Breast epithelium (tissue), 4 donors: ENCODE data around the gene PAX7. TPM values are rescaled to one million over a fixed set of nuclear protein-coding genes. Genes with fewer than 3 reads are reported as not detected.

Experiments used
- DNase-seq, 2 donors: peaks; one replicate each; pipeline ENCODE4 v3.0.0-alpha.2; 2019; ENCODE audit warnings: low spot score in 2 of 2
- H3K27ac ChIP-seq, 2 donors: fragments of 200-600 bp; sonication (generic) in 1 of 2; one replicate each; pipeline ENCODE4 v1.5.1; 2016 to 2019; ENCODE audit warnings: mild to moderate bottlenecking in 1 of 2
- H3K27me3 ChIP-seq, 2 donors: fragments of 200-600 bp; sonication (generic) in 1 of 2; one replicate each; pipeline versions ENCODE4 v1.5.1 to v1.6.0; 2017 to 2019; ENCODE audit warnings: control low read depth in 1 of 2, mild to moderate bottlenecking in 1 of 2
- H3K36me3 ChIP-seq: fragments of 200-600 bp; one replicate; pipeline ENCODE4 v1.5.1; 2019
- H3K4me1 ChIP-seq, 2 donors: fragments of 200-600 bp; sonication (generic); one replicate each; pipeline ENCODE4 v1.5.1; 2016 to 2019; ENCODE audit warnings: control low read depth in 1 of 2
- H3K4me3 ChIP-seq, 3 donors: fragments of 200-600 bp; sonication (generic); 1 replicate in 2 of 3; 2 replicates in 1 of 3; pipeline ENCODE4 v1.5.1; 2016 to 2019; ENCODE audit warnings: mild to moderate bottlenecking in 3 of 3, moderate library complexity in 2 of 3
- H3K9me3 ChIP-seq, 2 donors: fragments of 200-600 bp; sonication (generic) in 1 of 2; one replicate each; pipeline ENCODE4 v1.5.1; 2016 to 2019; ENCODE audit warnings: control low read depth in 1 of 2
- POLR2A ChIP-seq: fragments of 450-650 bp; IDR thresholded peaks from one replicate; pipeline ENCODE4 v1.6.1; 2016; ENCODE audit warnings: antibody characterized with exemption, mild to moderate bottlenecking, moderate library complexity
- POLR2AphosphoS5 ChIP-seq, 3 donors: sonication (generic); formaldehyde crosslinking; IDR thresholded peaks; one replicate each; pipeline ENCODE4 v1.6.1; 2017; ENCODE audit warnings: antibody characterized with exemption in 3 of 3
- intact Hi-C: fragments of 100-400 bp; cut with DNase I; formaldehyde crosslinking; loops from one replicate; pipeline ENCODE4 v1.15.1; 2023; ENCODE audit warnings: low total_unique reads
- total RNA-seq, 3 donors: library from RNA; depleted of rRNA; stranded (reverse); fragments of >200 nt; gene quantifications; one replicate each; pipeline ENCODE4 v1.1.0, GENCODE V29; 2016
- TF ChIP-seq, protein P1 (sequence below), 3 donors: fragments of 450-650 bp; IDR thresholded peaks; one replicate each; pipeline ENCODE4 v1.5.1; 2016 to 2017; ENCODE audit warnings: antibody characterized with exemption in 3 of 3, mild to moderate bottlenecking in 3 of 3, moderate library complexity in 3 of 3

The PAX7 gene
- total RNA-seq, 3 donors from 2014 or later: not detected

DNA sequence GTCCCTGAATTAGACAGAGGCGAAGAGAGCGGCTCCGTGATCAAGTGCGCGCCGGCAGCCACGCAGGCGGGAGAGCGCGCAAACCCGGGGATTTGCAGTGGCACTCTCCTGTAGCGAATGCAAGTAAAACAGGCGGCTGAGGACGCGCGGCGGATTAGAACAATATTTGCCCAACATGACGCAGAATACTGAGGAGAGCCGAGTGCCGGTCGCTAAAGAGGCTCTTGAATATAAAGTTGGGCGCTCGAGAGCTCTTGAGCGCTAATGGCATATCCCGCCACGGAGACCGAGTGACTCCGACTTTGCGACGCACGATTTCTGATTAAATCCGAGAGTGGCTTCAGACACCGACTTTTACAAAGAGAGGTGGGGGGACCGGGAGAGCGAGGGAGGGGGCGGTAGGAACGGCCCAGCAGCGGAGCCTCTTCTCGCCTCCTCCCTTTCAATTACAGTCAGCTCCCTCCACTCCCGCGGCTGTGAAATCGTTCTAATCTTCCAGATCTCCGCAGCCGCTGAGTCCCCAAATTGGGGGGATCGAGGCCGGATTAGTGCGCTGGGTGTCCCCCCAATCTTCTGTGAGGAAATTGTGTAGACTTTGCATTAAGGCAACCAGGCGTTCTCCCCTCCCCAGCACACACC lies 2.3 kb downstream of the PAX7 start:
- no peak for TF ChIP-seq POLR2AphosphoS5 (IDR thresholded peaks at IDR 0.05)
- TF ChIP-seq, protein P1, sequence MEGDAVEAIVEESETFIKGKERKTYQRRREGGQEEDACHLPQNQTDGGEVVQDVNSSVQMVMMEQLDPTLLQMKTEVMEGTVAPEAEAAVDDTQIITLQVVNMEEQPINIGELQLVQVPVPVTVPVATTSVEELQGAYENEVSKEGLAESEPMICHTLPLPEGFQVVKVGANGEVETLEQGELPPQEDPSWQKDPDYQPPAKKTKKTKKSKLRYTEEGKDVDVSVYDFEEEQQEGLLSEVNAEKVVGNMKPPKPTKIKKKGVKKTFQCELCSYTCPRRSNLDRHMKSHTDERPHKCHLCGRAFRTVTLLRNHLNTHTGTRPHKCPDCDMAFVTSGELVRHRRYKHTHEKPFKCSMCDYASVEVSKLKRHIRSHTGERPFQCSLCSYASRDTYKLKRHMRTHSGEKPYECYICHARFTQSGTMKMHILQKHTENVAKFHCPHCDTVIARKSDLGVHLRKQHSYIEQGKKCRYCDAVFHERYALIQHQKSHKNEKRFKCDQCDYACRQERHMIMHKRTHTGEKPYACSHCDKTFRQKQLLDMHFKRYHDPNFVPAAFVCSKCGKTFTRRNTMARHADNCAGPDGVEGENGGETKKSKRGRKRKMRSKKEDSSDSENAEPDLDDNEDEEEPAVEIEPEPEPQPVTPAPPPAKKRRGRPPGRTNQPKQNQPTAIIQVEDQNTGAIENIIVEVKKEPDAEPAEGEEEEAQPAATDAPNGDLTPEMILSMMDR (IDR thresholded peaks at IDR 0.05): no peak
- TF ChIP-seq POLR2A: no peak
- Histone ChIP-seq H3K9me3 (no peaks in the 10 kb centered on the region), H3K4me3 (no peak overlapping the region), H3K27ac (no peak overlapping the region), H3K36me3 (no peaks in the 10 kb centered on the region), H3K27me3 (peaks cover 4 to 100% of the 10 kb centered on the region in 2 donors), H3K4me1 (peaks cover 0 to 6% of the 10 kb centered on the region in 2 donors)
- intact Hi-C loops: no loop called here
- DNase-seq: no peak

DNA sequence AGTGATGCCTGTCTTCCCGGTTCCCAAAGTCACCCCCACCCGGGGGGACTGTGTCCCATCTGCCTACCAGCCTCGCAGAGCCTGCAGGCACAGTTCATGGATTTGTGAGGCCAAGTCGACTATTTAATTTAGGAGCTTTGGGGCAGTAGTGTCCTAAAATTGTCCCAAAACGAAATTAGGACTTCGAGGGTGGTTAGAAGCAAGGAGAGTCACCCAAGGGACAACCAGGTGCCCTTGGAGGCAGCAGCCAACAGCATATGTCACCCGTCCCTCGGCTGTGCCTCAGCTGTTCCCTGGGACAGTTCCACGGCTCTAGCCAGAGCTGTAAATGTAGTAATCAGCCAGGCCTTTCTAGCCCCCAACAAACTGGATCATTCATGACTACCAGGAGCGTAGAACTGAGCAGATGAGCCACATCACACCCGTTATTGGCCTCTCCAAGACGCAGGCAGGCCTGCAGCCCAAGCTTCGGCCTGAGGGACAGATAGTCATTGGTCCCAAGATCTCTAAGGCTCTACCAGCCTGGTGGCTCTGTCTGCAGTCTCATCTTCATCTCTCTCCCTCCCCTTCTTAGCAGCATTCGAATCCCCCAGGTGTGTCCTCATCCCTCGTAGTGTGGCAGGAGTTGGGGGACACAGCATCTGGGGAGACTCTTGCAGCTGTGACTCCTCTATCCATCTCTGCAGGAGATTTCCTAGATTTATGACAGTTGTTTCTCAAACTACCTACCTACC lies 2.9 kb downstream of the PAX7 start:
- intact Hi-C loops: no loop called here
- H3K9me3 ChIP-seq: no peaks in the 10 kb centered on the region
- no peaks in the 10 kb centered on the region for H3K36me3 ChIP-seq
- TF ChIP-seq POLR2AphosphoS5 (IDR thresholded peaks at IDR 0.05) (no peak), POLR2A (no peak)
- TF ChIP-seq, protein P1 (IDR thresholded peaks at IDR 0.05): no peak
- no peak for DNase-seq
- H3K4me3 ChIP-seq: no peak overlapping the region
- H3K4me1 ChIP-seq: peaks cover 0 to 6% of the 10 kb centered on the region in 2 donors
- no peak overlapping the region for H3K27ac ChIP-seq
- peaks cover 4 to 100% of the 10 kb centered on the region in 2 donors for H3K27me3 ChIP-seq

DNA sequence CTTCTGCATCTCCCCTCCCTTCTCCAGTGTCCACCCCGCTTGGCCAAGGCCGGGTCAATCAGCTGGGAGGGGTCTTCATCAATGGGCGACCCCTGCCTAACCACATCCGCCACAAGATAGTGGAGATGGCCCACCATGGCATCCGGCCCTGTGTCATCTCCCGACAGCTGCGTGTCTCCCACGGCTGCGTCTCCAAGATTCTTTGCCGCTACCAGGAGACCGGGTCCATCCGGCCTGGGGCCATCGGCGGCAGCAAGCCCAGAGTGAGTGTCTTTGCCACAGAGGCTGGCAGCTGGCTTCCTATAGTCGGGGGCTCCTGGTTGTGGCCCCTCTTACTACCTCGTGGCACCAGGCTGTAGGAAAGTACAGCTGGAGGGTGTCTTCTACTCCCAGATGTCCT lies 3.6 kb downstream of the PAX7 start:
- no peaks in the 10 kb centered on the region for H3K9me3 ChIP-seq
- no peak overlapping the region for H3K27ac ChIP-seq
- peaks cover 0 to 6% of the 10 kb centered on the region in 2 donors for H3K4me1 ChIP-seq
- intact Hi-C loops: no loop called here
- no peak for DNase-seq
- peaks cover 4 to 100% of the 10 kb centered on the region in 2 donors for H3K27me3 ChIP-seq
- no peaks in the 10 kb centered on the region for H3K36me3 ChIP-seq
- TF ChIP-seq, protein P1 (IDR thresholded peaks at IDR 0.05): no peak
- TF ChIP-seq POLR2AphosphoS5 (IDR thresholded peaks at IDR 0.05): no peak
- no peak for TF ChIP-seq POLR2A
- H3K4me3 ChIP-seq: no peak overlapping the region

DNA sequence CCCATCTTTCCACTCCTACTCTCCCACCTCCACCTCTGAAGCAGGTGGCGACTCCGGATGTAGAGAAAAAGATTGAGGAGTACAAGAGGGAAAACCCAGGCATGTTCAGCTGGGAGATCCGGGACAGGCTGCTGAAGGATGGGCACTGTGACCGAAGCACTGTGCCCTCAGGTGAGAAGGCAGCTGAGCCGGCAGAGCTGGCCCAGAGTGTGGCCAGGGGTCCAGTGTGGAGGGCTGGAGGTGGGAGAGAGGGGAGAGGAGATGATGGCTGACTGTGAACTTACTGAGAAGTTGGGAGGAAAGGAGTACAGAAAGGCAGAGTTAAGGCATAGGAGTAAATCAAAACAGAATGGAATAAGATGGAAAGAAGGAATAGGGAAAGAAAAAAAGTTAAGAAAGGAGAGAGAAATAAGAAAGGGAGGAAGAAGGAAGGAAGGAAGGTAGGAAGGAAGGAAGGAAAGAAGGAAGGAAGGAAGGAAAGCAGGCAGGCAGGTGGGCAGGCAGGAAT lies 4.5 kb downstream of the PAX7 start:
- Histone ChIP-seq H3K36me3 (no peaks in the 10 kb centered on the region), H3K27ac (no peak overlapping the region), H3K9me3 (no peaks in the 10 kb centered on the region), H3K4me1 (peaks cover 0 to 6% of the 10 kb centered on the region in 2 donors), H3K27me3 (peaks cover 4 to 100% of the 10 kb centered on the region in 2 donors), H3K4me3 (no peak overlapping the region)
- intact Hi-C loops: no loop called here
- no peak for DNase-seq
- TF ChIP-seq POLR2AphosphoS5 (IDR thresholded peaks at IDR 0.05) (no peak), POLR2A (no peak)
- TF ChIP-seq, protein P1 (IDR thresholded peaks at IDR 0.05): no peak
